WTC11 (cell line): ENCODE results near the gene EMC1. TPM values are rescaled to one million over a fixed set of nuclear protein-coding genes. Genes with fewer than 3 reads are reported as not detected.

Experiments used
- ATAC-seq: fragments of 200-7000 bp; cut with Tn5 transposase; 2 replicates; pipeline ENCODE4 v1.10.0; 2021; ENCODE audit warnings: mild to moderate bottlenecking, moderate library complexity
- CTCF ChIA-PET: fragments of 300-600 bp; sonication (Branson Sonifier 250); formaldehyde crosslinking; loops from one replicate; lab custom pipeline; 2021; ENCODE audit warnings: antibody characterized with exemption; lab: Charles Lee
- POLR2A ChIA-PET: fragments of 350-600 bp; sonication (Branson Sonifier 250); formaldehyde crosslinking; loops from one replicate; lab custom pipeline; 2021; ENCODE audit warnings: antibody characterized with exemption; lab: Charles Lee
- DNase-seq: peaks from one replicate; pipeline ENCODE4 v3.0.0; 2021; ENCODE audit warnings: low spot score
- H3K27ac Mint-ChIP-seq: 2 replicates; pipeline ENCODE4 v1.8.0; 2021; ENCODE audit warnings: mixed read lengths
- H3K27me3 Mint-ChIP-seq: 2 replicates; pipeline ENCODE4 v1.8.0; 2021; ENCODE audit warnings: low read depth, mild to moderate bottlenecking, moderate library complexity, mixed read lengths
- H3K36me3 Mint-ChIP-seq: 2 replicates; pipeline ENCODE4 v1.8.0; 2021; ENCODE audit warnings: mixed read lengths
- H3K4me1 Mint-ChIP-seq: 2 replicates; pipeline ENCODE4 v1.8.0; 2022; ENCODE audit warnings: mixed read lengths
- H3K4me3 Mint-ChIP-seq: 2 replicates; pipeline ENCODE4 v1.8.0; 2021; ENCODE audit warnings: mild to moderate bottlenecking, moderate library complexity, mixed read lengths
- H3K9me3 Mint-ChIP-seq: 2 replicates; pipeline ENCODE4 v1.8.0; 2021; ENCODE audit warnings: mixed read lengths
- ARID4B ChIP-seq: sonication (generic); formaldehyde crosslinking; IDR thresholded peaks from 2 replicates; pipeline ENCODE4 v1.8.0; 2023; ENCODE audit warnings: missing genetic modification reagents, mild to moderate bottlenecking, borderline replicate concordance
- ATF1 ChIP-seq: sonication (generic); formaldehyde crosslinking; IDR thresholded peaks from 2 replicates; pipeline ENCODE4 v1.8.1; 2023; ENCODE audit warnings: mild to moderate bottlenecking, moderate library complexity, missing genetic modification reagents
- ATF2 ChIP-seq: sonication (generic); formaldehyde crosslinking; IDR thresholded peaks from 2 replicates; pipeline ENCODE4 v1.8.1; 2022; ENCODE audit warnings: low read depth, missing genetic modification reagents, borderline replicate concordance
- ETV6 ChIP-seq: sonication (generic); formaldehyde crosslinking; IDR thresholded peaks from 2 replicates; pipeline ENCODE4 v1.8.1; 2022; ENCODE audit warnings: mild to moderate bottlenecking, missing genetic modification reagents
- HMGA2 ChIP-seq: fragments of 250-450 bp; sonication (Bioruptor Pico); IDR thresholded peaks from 2 replicates; pipeline ENCODE4 v1.4.0; 2021; ENCODE audit warnings: mild to moderate bottlenecking, moderate library complexity
- JAZF1 ChIP-seq: fragments of 250-450 bp; sonication (Bioruptor Pico); IDR thresholded peaks from 2 replicates; pipeline ENCODE4 v1.9.0; 2021; ENCODE audit warnings: moderate library complexity, mild to moderate bottlenecking, inconsistent platforms
- MLX ChIP-seq: sonication (generic); formaldehyde crosslinking; IDR thresholded peaks from 2 replicates; pipeline ENCODE4 v1.8.1; 2023; ENCODE audit warnings: mild to moderate bottlenecking, missing genetic modification reagents, moderate library complexity
- ZNF219 ChIP-seq: sonication (generic); formaldehyde crosslinking; IDR thresholded peaks from 2 replicates; pipeline ENCODE4 v1.8.0; 2023; ENCODE audit warnings: missing genetic modification reagents, mild to moderate bottlenecking, borderline replicate concordance
- ZNF232 ChIP-seq: sonication (generic); formaldehyde crosslinking; IDR thresholded peaks from 2 replicates; pipeline ENCODE4 v1.8.0; 2022; ENCODE audit warnings: mild to moderate bottlenecking, missing genetic modification reagents
- ZNF423 ChIP-seq: fragments of 250-450 bp; sonication (Bioruptor Pico); IDR thresholded peaks from 2 replicates; pipeline ENCODE4 v2.1.2; 2022; ENCODE audit warnings: mild to moderate bottlenecking, moderate library complexity
- ZNF425 ChIP-seq: fragments of 250-450 bp; sonication (Bioruptor Pico); conservative IDR thresholded peaks from 2 replicates; pipeline ENCODE4 v1.9.0; 2021; ENCODE audit warnings: mild to moderate bottlenecking
- ZNF532 ChIP-seq: fragments of 250-450 bp; sonication (Bioruptor Pico); IDR thresholded peaks from 2 replicates; pipeline ENCODE4 v1.9.0; 2021; ENCODE audit warnings: mild to moderate bottlenecking, borderline replicate concordance
- ZNF671 ChIP-seq: fragments of 250-450 bp; sonication (Bioruptor Pico); IDR thresholded peaks from 2 replicates; pipeline ENCODE4 v1.8.0; 2021; ENCODE audit warnings: mild to moderate bottlenecking
- total RNA-seq: library from RNA; stranded (reverse); gene quantifications from 3 replicates; pipeline ENCODE4 v1.2.3, GENCODE V29; 2021

Gene EMC1
- total RNA-seq, 1 experiment from 2014 or later, result 53.5 TPM

GRCh38 chr1:19189270-19189669 lies 62.1 kb downstream of the EMC1 start (continued):
- TF ChIP-seq ATF2 (no peak), HMGA2 (no peak), ZNF532 (CRISPR knock-in tag) (no peak), ZNF425 (CRISPR knock-in tag) (no peak), ARID4B (CRISPR knock-in tag) (no peak), ZNF423 (CRISPR knock-in tag) (no peak), ATF1 (CRISPR knock-in tag) (no peak), ZNF671 (CRISPR knock-in tag) (no peak), ZNF232 (CRISPR knock-in tag) (no peak), ETV6 (no peak)

- POLR2A ChIA-PET, result no interaction called here
- H3K27ac Mint-ChIP-seq, result no peak overlapping the region
- CTCF ChIA-PET, result no interaction called here
- H3K4me3 Mint-ChIP-seq, result no peak overlapping the region
- H3K4me1 Mint-ChIP-seq, result peaks cover 13% of the 10 kb centered on the region
- H3K27me3 Mint-ChIP-seq, result no peaks in the 10 kb centered on the region
- ATAC-seq (no peak), DNase-seq (no peak)
- H3K36me3 Mint-ChIP-seq, result peaks cover 82% of the 10 kb centered on the region
- no peaks in the 10 kb centered on the region for H3K9me3 Mint-ChIP-seq
- TF ChIP-seq MLX (CRISPR knock-in tag), result no peak
- no peak for TF ChIP-seq ZNF532 (CRISPR knock-in tag)
- no peak for TF ChIP-seq ZNF219 (CRISPR knock-in tag)
- no peak for TF ChIP-seq JAZF1
- TF ChIP-seq ARID4B (CRISPR knock-in tag), result no peak
Observed at GRCh38 chr1:19187852-19188251, 63.5 kb downstream of the EMC1 start.
